GM12891 (cell line): ENCODE results near the gene LRRC27.

ENCODE experiments used
- PAX5 ChIP-seq: IDR thresholded peaks from 2 replicates; pipeline ENCODE4 v1.6.1; 2011; ENCODE audit warnings: low read length, moderate library complexity, mild to moderate bottlenecking; ENCODE audit not compliant: insufficient read depth, severe bottlenecking
- POLR2A ChIP-seq: IDR thresholded peaks from 2 replicates; pipeline ENCODE4 v1.6.1; 2011; ENCODE audit warnings: low read depth, low read length, control low read depth
- POLR2AphosphoS5 ChIP-seq: IDR thresholded peaks from 2 replicates; pipeline ENCODE4 v1.6.1; 2011; ENCODE audit warnings: low read depth, low read length, control low read depth
- POU2F2 ChIP-seq: IDR thresholded peaks from 2 replicates; pipeline ENCODE4 v1.6.1; 2011; ENCODE audit warnings: low read depth, mild to moderate bottlenecking, control low read depth, low read length, moderate library complexity
- SPI1 ChIP-seq: IDR thresholded peaks from 2 replicates; pipeline ENCODE4 v1.6.1; 2011; ENCODE audit warnings: low read depth, low read length, control low read depth
- TAF1 ChIP-seq: IDR thresholded peaks from 2 replicates; pipeline ENCODE4 v1.6.1; 2011; ENCODE audit warnings: low read depth, low read length, control low read depth

- TF ChIP-seq POLR2AphosphoS5 (no peak; the same call in 1 of the 2 replicates), POLR2A (no peak), TAF1 (no peak), SPI1 (peak; percentile 86), POU2F2 (peak; percentile 72), PAX5 (peak; percentile 94)
Measured at GRCh38 chr10:132319853-132320653, 11.9 kb upstream of the LRRC27 start.
